Measurements from ENCODE around the gene PTPRD.

Gene PTPRD

DNA sequence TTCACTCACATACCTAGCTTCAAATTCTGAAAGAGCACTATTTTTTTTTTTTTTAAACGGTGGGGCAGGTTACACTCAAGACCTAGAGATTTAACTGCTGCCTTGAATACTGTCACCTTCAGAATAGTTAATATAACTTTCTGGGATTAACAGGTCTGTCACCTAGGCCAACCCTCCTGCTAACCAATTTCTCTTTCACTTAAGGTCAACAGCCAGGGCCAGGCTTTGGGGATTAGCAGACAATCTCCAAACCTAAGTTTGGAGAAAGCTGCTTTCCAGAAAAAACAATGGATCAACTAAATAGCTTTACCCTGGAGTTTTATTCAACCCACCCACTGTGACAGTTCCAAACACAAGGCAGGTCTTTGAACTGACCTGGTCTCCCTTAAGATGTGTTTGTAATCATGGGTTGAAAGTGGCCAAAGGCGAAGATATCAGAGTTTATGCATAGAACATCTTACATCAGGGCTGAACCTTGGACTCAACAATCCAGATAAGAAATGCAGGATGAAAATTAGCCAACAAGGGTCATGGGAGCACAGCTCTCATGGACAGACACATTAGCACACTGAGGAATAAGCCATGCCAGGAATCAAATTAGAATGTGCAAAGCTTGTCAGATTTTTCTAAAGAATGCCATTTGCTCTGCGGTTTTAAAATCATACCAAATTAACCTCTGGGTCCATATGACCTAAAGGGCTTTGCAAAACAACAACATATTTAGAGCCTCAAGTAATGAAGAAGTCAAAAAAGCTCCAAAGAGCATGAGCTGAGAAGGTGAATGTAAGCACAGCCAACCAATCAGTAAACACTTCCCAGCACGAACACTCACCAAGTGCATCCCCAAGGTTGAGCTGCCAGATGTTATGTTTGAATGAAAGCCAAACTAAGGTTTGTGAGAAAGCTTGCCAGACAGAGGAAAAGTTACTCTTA lies 2274.7 kb downstream of the PTPRD start:
- no peak for DNase-seq

DNA sequence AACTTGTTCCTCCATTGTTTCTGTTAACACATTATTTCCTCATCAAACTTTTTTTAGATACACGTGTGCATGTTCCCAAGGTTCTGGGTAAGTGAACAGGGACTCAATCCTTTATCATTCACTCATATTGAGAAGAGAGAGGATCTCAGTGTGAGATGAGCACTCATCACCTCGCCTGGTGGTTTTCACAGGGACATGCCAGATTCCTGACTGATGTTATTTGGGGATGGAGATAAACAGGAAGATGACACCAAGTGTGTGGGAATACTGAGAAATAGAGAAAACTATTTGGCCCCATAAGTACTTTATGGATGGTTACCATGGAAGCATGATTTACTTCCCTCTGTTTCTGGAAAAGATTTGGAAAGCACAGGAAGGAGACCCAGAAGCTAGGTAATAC lies 2279.9 kb downstream of the PTPRD start:
- DNase-seq, result no peak

DNA sequence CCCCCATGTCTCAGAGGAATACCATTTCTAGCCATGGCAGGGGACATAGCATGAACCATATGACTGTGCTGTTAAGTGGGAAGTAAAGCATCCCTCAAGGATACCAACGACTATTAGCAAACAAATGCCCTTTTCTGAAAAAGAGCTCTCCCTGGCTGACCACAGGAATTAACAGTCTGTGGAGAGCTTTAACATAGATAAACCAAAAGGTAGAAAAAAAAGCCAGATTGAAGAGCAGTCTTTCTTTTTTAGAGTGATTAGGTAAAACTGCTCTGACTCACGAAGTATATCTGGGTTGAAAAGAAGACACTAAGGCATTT lies 2280.5 kb downstream of the PTPRD start:
- no peak for DNase-seq

DNA sequence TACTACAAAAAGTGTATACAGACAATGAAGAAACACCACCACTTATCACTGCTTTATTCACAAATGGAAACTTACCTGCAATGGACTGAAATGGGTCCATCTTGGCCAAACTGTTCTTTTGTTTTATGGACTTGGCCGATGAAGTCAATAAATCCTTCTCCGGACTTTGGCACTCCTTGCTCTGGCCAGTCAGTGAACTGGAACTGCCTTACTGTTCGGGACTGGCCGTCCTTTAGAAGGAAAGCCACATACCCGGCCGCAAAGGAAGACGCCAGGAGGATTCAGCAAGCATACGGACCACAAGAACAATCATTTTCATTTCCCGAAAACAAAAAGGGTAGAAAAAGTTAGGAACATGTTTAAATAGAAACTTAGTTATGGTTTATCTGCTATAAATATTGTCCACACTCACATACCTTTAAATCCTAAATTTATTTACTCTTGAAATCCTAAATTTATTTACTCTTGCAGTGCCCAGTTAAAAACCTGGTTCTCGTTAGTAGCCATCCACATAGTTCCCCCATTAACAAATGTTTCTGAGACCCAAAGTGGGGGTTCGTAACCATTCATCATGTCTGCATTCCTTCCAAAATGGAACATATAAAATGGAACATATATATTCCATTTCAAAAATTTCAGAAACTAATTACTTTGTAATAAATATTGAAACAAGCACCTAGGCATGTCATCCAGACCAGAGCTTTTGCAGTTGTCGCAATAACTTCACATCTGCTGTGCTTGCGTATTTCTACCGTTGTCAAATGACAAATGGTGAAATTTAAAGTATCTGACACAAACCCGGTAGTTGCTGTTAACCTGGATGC lies 2281.1 kb downstream of the PTPRD start:
- no peak for DNase-seq

DNA sequence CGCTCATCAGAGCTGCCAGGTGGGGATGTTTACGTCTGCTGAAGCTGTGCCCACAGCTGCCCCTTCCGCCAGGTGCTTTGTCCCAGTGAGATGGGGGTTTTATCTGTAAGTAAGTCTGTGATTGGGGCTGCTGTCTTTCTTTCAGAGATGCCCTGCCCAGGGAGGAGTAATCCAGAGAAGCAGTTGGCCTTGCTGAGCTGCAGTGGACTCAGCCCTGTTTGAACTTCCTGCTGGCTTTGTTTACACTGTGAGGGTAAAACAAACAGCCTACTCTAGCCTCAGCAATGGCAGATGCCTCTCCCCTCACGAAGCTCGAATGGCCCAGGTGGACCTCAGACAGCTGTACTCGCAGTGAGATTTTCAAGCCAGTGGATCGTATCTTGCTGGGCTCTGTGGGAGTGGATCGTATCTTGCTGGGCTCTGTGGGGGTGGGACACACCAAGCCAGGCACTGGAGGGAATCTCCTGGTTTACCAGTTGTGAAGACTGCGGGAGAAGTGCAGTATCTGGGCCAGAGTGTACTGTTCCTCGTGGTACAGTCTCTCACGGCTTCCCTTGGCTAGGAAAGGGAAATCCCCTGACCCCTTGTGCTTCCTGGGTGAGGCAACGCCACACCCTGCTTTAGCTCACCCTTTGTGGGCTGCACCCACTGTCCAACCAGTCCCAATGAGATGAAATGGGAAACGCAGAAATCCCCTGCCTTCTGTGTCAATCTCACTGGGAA lies 2283.1 kb downstream of the PTPRD start:
- DNase-seq, result no peak

DNA sequence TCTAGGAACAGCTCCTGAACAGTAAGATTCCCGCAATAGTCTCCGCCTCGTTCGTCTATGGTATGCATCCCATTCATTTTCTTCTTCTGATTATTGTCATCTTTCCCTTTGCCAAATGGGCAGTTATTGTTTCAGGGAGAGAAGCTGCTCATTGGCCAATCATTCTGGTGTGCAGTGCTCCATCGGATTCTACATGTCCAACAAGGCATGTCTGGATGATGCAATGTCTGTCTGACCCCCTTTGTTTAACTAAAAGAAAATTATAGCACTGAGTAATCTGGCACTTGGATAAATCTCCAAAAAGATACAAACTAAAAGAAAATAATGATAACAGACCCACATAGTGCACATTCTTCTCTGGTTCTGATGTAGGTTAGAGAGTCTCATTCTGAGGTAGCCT lies 2297.6 kb downstream of the PTPRD start:
- no peak for DNase-seq

DNA sequence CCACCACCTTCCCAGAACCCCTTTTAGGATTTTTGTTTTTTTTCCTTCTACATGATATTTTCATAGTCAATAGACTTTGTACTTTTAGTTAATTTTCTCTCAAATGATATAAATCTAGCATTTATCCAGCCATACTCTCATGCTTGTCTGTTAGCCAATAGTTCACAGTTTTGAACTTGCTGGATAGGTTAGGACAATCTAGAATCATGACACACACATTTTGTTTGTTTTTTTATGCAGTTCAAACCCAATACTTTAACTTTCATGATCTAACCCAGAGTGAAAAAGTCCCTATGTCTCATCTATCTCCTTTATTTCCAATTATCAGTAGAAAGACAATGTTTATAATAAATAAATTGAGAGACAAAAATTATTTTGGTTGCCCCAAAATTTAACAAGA lies 2303.5 kb downstream of the PTPRD start:
- no peak for DNase-seq

DNA sequence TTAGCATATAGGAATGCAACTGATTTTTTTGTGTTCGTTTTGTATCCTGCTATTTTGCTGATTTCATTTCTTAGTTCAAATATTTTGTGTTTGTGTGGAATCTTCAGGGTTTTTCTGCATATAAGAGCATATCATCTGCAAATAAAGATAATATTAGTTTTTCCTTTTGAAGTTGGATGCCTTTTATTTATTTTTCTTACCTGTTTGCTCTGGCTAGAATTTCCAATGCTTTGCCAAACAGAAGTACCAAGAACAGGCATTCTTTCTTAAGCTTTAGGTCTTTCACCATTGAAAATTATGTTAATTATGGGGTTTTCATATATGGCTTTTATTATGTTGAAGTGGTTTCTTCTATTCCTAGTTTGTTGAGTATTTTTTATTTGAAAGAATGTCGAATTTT lies 2308.1 kb downstream of the PTPRD start:
- DNase-seq, result no peak

DNA sequence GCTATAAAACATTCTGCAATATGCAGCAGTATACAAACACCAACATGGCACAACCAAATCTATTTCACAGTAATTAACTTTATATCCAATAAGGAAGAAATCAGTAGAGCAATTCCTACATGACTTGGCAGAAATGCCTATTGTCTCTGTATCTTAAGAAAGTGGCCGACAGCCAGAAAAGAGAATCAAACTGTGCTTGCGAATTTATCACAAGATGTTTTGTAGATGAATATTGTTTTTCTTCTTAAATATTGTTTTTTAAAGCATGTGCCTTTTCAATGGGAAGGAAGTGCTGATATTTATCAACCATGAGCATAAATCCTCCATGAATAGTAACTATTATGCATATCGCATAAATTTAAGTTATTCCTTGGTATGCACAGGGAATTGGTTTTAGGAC lies 2311.5 kb downstream of the PTPRD start:
- no peak for DNase-seq

DNA sequence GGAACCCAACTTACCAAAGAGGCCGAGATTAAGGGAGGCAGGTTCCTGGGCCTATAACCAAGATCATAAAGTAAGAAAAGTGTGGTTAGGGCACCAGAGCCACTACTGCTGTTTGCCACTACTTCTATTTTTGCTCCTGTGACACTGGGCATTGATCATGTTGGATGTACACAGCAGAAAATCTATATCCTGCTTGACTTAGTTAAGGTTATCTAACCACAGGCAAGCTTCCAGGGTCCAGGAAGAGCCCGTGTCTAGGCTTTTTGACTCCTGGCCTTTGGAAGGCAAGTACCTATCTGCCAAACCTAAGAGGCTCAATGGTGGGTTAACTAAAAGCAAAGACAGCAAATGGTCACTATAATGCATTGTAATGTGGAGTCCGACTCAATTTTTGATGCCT lies 2315.8 kb downstream of the PTPRD start:
- no peak for DNase-seq

DNA sequence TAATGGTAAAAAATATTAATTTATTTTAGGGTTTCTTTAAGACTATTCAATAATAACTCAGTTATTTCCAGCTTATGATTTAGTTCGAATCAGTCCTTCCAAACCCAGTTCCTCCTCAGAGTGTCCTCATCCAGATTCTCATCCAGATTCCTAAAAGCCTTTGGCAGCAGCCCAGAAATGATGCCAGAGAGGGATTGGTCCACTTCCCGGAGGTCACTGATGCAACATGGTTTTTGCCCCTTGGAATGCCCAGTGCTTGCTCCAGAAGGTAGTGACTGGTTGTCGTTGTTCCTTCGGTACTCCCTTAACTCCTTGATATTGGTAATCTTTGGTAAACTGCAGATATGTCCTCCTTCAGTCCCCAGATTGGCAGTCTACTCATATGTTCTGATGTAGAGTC lies 2320.1 kb downstream of the PTPRD start:
- no peak for DNase-seq

DNA sequence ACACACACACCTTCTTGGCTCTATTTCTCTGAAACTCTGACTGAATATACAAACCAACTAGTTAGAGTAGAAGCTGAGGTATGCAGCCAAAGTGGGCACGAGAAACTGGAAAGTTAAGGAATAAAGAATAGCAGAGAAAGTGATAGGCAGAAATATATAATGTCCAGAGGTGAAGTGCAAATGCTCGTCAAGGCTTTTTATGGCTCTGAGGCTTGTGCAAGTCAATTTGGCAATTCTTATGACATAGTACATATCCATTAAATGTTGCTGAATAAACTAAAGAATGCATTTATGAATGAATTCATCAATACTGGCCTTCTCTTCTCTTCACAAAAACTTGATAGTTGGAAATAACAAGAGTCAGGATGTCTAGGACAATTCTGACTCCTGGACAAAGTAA lies 2323.1 kb downstream of the PTPRD start:
- no peak for DNase-seq

DNA sequence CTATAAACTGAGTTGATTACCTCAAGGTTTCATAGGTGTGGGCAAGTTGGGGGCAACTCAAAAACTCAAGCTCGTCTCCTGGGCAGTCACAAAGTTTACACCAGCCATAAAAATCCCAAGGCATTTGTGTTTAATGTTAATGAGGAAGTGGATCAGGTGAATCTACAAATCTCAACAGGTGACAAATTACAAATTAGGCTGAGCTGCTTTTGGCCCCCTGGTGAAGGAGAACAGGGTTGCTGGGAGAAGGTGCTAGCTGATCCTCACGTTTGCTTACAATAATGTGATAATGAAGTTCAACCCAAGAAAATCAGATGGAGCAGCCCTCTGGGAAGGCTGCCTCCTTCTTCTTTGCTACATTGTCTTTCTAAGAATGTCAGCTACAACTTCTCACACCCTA lies 2324.8 kb downstream of the PTPRD start:
- DNase-seq, result no peak

DNA sequence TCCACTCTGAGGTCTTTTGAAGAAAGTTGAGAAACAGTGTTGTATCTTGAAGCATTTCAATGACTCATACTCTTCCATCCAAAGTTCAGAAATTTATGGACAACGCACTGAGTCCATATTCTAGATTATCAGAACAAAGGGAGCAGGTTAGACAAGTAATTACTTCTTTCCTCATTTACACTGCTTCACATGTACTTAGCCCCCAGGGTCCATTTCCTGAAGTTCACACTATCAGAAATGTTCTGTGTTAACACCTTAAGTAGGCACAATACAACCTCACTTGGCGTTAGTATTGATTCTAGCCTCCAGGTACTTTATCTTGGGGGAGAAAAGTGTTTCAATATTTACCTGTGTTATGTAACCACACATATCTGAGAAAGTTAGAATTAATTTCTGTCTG lies 2325.3 kb downstream of the PTPRD start:
- DNase-seq, result no peak

DNA sequence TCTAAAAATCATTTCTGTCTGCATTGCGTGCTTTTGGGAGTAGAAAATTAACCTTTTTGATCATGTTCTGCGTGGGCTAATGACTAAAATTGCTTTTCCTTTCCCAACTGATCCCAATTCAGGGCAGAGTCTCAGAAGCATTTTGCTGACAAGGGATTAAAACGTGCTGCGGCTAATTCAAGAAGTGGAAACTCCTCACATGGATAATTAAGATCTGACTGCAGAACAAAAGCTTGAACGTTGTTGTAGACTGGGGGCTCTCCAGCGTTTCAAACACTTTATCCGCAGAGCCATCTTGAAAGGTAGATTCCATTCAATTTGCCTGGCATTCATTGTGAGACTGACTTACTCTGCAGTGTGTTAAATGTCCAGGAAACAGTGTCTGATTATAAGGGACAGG lies 2327.9 kb downstream of the PTPRD start:
- DNase-seq, result no peak

DNA sequence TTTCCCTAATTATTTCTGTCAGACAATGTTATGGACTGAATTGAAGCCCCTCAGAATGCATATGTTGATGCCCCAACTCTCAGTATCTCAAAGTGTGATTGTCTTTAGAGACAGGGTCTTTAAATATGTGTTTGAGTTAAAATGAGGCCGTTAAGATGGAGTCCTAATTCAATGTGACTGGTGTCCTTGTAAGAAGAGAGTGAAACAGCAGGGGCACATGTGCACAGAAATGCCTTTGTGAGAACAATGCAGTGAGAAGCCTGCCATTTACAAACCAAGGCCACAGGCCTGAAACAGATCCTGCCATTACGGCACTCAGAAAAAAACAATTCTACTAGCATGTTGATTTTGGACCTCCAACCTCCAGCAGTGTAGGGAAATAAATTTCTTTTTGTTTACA lies 2330.3 kb downstream of the PTPRD start:
- DNase-seq, result no peak

DNA sequence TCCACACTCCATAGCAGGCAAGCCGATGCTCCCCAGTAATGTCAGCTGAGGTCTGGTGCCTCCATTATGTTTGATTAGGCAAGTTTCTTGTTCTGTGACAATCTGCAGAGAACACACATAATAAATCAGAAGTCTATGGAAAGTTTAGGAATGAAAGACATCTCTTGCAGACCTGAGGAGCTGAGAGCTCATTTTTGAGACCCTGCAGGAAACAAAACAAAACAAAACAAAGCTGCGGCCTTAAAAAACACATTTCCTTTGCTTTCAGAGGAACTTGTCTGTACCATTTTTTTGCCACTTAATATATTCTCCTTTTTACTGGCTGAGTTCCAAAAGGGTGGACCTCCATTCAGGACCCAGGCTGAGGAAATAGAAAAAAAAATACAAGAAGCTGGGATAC lies 2332.0 kb downstream of the PTPRD start:
- no peak for DNase-seq

DNA sequence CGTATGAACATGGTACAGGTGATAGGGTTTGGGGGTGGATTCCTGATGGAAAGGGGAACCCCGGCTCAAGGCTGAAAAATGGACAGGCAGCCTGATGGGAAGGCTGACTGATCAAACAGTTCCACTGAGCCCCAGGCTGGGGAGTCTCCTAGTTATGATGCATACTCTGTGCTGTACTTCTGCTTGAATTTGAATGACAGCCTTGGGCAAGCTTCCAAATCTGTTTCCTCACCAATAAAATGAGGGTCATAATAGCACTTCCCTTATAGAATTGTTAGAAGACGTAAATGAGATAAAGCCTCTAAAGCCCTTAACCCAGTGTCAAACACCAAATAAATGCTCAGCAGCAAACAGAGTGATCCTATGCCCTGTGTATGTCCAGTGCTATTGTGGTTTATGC lies 2334.8 kb downstream of the PTPRD start:
- no peak for DNase-seq

DNA sequence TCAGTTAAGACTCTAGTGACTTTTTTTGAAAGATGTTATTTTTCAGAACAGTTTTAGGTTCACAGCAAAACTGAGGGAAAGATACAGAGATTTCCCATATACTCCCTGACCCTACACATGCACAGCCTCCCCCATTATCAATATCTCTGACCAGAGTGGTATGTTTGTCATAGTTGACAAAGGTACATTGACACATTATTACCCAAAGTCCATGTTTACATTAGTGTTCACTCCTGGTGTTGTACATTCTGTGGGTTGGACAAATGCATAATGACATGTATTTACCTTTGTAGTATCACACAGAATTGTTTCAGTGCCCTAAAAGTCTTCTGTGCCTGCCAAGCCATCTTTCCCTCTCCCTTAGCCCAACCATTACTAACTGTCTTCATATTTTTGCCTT lies 2342.6 kb downstream of the PTPRD start:
- no peak for DNase-seq

DNA sequence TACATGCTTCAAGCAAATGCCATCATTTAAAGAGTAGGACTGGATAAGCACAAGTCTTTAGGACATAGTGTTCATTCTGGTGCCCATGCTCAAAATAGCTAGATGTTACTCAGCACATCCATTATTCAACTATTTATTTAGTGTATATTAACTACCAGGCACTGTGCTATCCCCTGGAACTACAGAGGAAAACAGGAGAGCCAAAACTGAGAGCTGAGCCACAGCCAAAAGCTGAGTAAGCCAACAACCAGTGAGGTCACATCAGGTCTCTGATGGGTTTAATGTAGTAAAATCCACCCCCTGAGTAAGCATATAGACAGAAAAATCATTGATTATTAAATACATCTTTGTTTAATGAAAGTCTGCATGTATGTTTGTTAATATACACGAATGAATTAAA lies 2343.9 kb downstream of the PTPRD start:
- DNase-seq, result no peak

DNA sequence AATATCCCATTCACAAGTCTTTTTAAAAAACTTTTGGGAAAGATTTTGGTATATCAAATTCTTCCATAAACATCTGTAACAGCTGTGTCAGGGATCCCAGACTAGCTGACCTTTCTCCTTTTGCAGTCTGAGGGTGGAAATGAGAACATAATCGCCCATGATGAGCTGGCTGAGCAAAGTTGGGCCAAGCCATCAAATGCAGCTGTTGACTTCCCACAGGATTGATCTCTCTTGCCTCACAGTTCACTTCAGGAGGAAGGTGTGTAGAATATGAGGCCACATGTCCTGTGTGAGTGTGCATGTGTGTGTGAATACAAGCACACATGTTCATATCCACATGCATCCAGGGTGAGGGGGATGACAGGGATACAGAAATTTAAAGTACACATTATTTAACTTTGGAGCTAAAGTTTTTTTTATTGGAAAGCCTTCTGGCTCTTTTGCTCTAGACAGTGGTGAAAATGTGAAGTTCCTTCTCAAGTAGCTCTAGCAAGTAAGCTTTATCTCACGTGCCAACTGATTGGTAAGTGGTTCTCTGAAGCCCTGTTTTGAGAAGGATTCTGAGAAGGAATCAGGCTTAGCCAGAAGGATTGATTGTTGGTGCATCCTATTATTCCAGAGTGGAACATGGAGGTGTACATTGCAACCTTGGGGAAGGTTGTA lies 2344.5 kb downstream of the PTPRD start:
- DNase-seq, result no peak

DNA sequence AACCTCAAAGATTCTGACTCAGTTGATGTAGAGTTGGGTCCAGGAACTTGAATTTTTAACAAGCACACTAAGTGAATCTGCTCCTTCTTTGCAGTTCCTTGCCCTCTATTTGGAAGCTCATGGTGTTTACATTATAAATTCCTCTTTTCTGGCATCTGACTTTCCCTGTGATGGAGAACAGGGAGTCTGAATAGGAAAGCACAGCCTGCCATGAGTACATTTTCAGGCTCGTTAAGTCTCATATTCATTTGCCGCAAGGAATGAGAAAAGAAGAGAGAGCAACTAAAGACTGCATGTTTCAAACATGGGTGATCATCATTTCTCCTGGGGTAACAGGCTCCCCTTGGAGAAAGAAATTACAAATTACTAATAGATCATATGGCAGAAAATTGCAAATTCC lies 2345.2 kb downstream of the PTPRD start:
- DNase-seq, result no peak

DNA sequence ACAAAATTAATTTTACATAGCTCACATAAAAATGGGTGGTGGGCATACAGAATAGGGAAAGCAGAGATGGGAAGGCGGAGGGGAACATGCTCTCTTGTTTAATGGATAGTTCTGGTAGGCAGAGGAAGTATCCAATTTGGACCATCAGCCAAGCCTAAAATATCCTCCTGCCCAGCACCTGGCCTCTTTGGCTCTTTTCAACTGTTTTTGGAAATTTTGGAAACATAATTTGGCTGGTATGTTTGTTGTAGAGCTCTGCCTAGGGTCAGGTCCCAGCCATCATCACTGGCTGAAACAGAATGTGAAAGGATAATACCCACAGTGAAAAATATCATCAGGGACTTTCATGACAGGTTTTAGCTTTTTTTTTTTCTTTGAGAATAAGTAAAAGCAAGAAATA lies 2345.9 kb downstream of the PTPRD start:
- no peak for DNase-seq
